Hematopoietic multipotent progenitor cell (in vitro differentiated cells): Measurements from ENCODE around the gene SV2C. TPM values are rescaled to one million over a fixed set of nuclear protein-coding genes. Genes with fewer than 3 reads are reported as not detected.

Source experiments
- DNase-seq, 3 donors: peaks; one replicate each; pipeline ENCODE4 v3.0.0-alpha.2; 2011 to 2015; ENCODE audit warnings: low read depth in 2 of 3, low spot score in 2 of 3
- total RNA-seq: library from RNA; depleted of rRNA; stranded (reverse); fragments of >200 nt; gene quantifications from one replicate; pipeline ENCODE4 v1.2.3, GENCODE V29; 2012

SV2C gene
- total RNA-seq, 1 donor = under 0.01 TPM

- DNase-seq = no peak
Measured at GRCh38 chr5:76196886-76197489, 113.8 kb downstream of the SV2C start.

- no peak for DNase-seq
Measured at GRCh38 chr5:76197726-76198125, 114.5 kb downstream of the SV2C start.

- DNase-seq = no peak
Measured at GRCh38 chr5:76199336-76200318, 116.4 kb downstream of the SV2C start.

GRCh38 chr5:76202182-76202581, 119.0 kb downstream of the SV2C start:
- DNase-seq = no peak

GRCh38 chr5:76204191-76204590, 121.0 kb downstream of the SV2C start:
- no peak for DNase-seq

GRCh38 chr5:76204713-76205112, 121.5 kb downstream of the SV2C start:
- no peak for DNase-seq

- DNase-seq = no peak
Measured at GRCh38 chr5:76207120-76207519, 123.9 kb downstream of the SV2C start.

GRCh38 chr5:76209297-76209696, 126.1 kb downstream of the SV2C start:
- no peak for DNase-seq

GRCh38 chr5:76210946-76211345, 127.8 kb downstream of the SV2C start:
- no peak for DNase-seq

- DNase-seq = no peak
Measured at GRCh38 chr5:76213858-76214257, 130.7 kb downstream of the SV2C start.

GRCh38 chr5:76216748-76217147, 133.6 kb downstream of the SV2C start:
- DNase-seq = no peak

GRCh38 chr5:76219636-76220035, 136.5 kb downstream of the SV2C start:
- DNase-seq = no peak

- DNase-seq = no peak
Measured at GRCh38 chr5:76221311-76221710, 138.1 kb downstream of the SV2C start.

GRCh38 chr5:76222318-76222717, 139.1 kb downstream of the SV2C start:
- no peak for DNase-seq

GRCh38 chr5:76223696-76224095, 140.5 kb downstream of the SV2C start:
- peak in 1 of 3 donors; percentile 48 for DNase-seq

- no peak for DNase-seq
Measured at GRCh38 chr5:76224898-76225297, 141.7 kb downstream of the SV2C start.

GRCh38 chr5:76225336-76225735, 142.2 kb downstream of the SV2C start:
- peak in 1 of 3 donors; percentile 26 for DNase-seq

- no peak for DNase-seq
Measured at GRCh38 chr5:76229900-76230299, 146.7 kb downstream of the SV2C start.

- DNase-seq = no peak
Measured at GRCh38 chr5:76230711-76231285, 147.6 kb downstream of the SV2C start.

GRCh38 chr5:76234665-76235064, 151.5 kb downstream of the SV2C start:
- DNase-seq = no peak

GRCh38 chr5:76236684-76237083, 153.5 kb downstream of the SV2C start:
- no peak for DNase-seq

GRCh38 chr5:76240336-76240735, 157.2 kb downstream of the SV2C start:
- no peak for DNase-seq
